GM13976 (cell line): ENCODE data around the gene GPSM1.

Source experiments
- DNase-seq: peaks from one replicate; pipeline ENCODE4 v3.0.0; 2012; ENCODE audit warnings: low spot score
- CTCF ChIP-seq: IDR thresholded peaks from 2 replicates; pipeline ENCODE4 v1.5.1; 2012; ENCODE audit warnings: borderline replicate concordance, mild to moderate bottlenecking; ENCODE audit not compliant: insufficient read depth; ENCODE audit errors: extremely low read depth, missing control alignments, control extremely low read depth
- in situ Hi-C: fragments of 300-500 bp; cut with MboI; formaldehyde crosslinking; loops from one replicate; pipeline ENCODE4 v1.12.0; 2022; ENCODE audit warnings: low sequenced_read_pairs, mixed read lengths, inconsistent platforms; ENCODE audit not compliant: unreplicated experiment

The GPSM1 gene

GRCh38 chr9:136378170-136379002 lies 51.0 kb downstream of the GPSM1 start:
- no peak for TF ChIP-seq CTCF
- no peak for DNase-seq
- in situ Hi-C loops: no loop called here

GRCh38 chr9:136379003-136379287 lies 51.6 kb downstream of the GPSM1 start:
- in situ Hi-C loops: no loop called here
- no peak for DNase-seq
- no peak for TF ChIP-seq CTCF

- no peak for DNase-seq
- no peak for TF ChIP-seq CTCF
- in situ Hi-C loops: no loop called here
These were observed 52.1 kb downstream of the GPSM1 start for GRCh38 chr9:136379401-136379800.

- no peak for TF ChIP-seq CTCF
- no peak for DNase-seq
- in situ Hi-C loops: no loop called here
These were observed 52.6 kb downstream of the GPSM1 start for GRCh38 chr9:136379891-136380290.

GRCh38 chr9:136380381-136380780 lies 53.0 kb downstream of the GPSM1 start:
- no peak for DNase-seq
- no peak for TF ChIP-seq CTCF
- in situ Hi-C loops: no loop called here

GRCh38 chr9:136381311-136381710 lies 54.0 kb downstream of the GPSM1 start:
- no peak for TF ChIP-seq CTCF
- in situ Hi-C loops: no loop called here
- no peak for DNase-seq
